GM21390 (cell line): ENCODE data around the gene MED25.

ENCODE experiments used
- ATAC-seq: cut with Tn5 transposase; IDR thresholded peaks from one replicate; pipeline ENCODE4 v1.9.1; 2021; ENCODE audit not compliant: unreplicated experiment

The MED25 gene

GRCh38 chr19:49872245-49873128 is 54.4 kb downstream of the MED25 start:
- ATAC-seq: no peak

GRCh38 chr19:49873129-49873521 is 55.0 kb downstream of the MED25 start:
- no peak for ATAC-seq

- no peak for ATAC-seq
Observed at GRCh38 chr19:49873834-49874233, 55.7 kb downstream of the MED25 start.

GRCh38 chr19:49874503-49875157 is 56.5 kb downstream of the MED25 start:
- no peak for ATAC-seq

GRCh38 chr19:49875177-49875576 is 57.1 kb downstream of the MED25 start:
- ATAC-seq: no peak

- no peak for ATAC-seq
Observed at GRCh38 chr19:49875857-49876421, 57.9 kb downstream of the MED25 start.

GRCh38 chr19:49876422-49877019 is 58.4 kb downstream of the MED25 start:
- ATAC-seq: peak; percentile 40

- peak; percentile 50 for ATAC-seq
Observed at GRCh38 chr19:49877020-49877878, 59.2 kb downstream of the MED25 start, which contains the start of the genes AKT1S1 and TBC1D17. AKT1S1 (minus strand) TSS chr19:49877355; CDS start chr19:49873295, 4,060 bp downstream. TBC1D17 (plus strand) TSS chr19:49877702; CDS start chr19:49877724, 22 bp downstream.

GRCh38 chr19:49877879-49878743 is 60.0 kb downstream of the MED25 start:
- peak; percentile 38 for ATAC-seq

- ATAC-seq: no peak
Observed at GRCh38 chr19:49878744-49879070, 60.6 kb downstream of the MED25 start.

- no peak for ATAC-seq
Observed at GRCh38 chr19:49879243-49879963, 61.3 kb downstream of the MED25 start.

GRCh38 chr19:49880162-49880869 is 62.2 kb downstream of the MED25 start:
- ATAC-seq: no peak

- ATAC-seq: no peak
Observed at GRCh38 chr19:49881186-49881585, 63.1 kb downstream of the MED25 start.

- no peak for ATAC-seq
Observed at GRCh38 chr19:49881672-49882394, 63.7 kb downstream of the MED25 start.

- ATAC-seq: no peak
Observed at GRCh38 chr19:49882643-49883042, 64.6 kb downstream of the MED25 start.

- no peak for ATAC-seq
Observed at GRCh38 chr19:49883094-49883493, 65.0 kb downstream of the MED25 start.

GRCh38 chr19:49884109-49884508 is 66.0 kb downstream of the MED25 start:
- ATAC-seq: no peak

GRCh38 chr19:49884760-49885159 is 66.7 kb downstream of the MED25 start:
- no peak for ATAC-seq
